ENCODE measurements around the gene UQCRC2.
A peak's percentile ranks its signal among the peaks of the same experiment; 100 is the strongest.

The UQCRC2 gene

DNA sequence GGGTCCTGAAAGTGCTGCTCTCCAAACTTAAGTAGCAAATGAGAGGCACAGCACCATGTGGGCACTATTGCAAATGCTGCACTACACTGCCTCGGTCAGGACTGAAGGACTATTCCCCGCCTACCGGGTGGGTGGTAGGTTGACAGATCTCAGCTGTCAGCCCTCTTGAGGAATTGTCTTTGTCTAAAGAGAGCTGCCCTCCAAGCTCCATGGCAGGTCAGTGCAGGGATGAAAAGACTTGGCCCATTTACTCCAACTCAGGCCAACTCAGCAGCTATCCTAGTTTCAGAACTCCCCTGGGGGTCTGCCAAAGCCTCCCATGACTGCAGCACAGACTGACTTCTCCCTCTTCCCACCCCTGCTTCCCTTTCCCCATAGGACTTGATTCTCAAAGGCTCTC, 51.2 kb downstream of the UQCRC2 start:
- no peak for DNase-seq (ENCODE audit: low read depth)
- TF ChIP-seq, protein P1, sequence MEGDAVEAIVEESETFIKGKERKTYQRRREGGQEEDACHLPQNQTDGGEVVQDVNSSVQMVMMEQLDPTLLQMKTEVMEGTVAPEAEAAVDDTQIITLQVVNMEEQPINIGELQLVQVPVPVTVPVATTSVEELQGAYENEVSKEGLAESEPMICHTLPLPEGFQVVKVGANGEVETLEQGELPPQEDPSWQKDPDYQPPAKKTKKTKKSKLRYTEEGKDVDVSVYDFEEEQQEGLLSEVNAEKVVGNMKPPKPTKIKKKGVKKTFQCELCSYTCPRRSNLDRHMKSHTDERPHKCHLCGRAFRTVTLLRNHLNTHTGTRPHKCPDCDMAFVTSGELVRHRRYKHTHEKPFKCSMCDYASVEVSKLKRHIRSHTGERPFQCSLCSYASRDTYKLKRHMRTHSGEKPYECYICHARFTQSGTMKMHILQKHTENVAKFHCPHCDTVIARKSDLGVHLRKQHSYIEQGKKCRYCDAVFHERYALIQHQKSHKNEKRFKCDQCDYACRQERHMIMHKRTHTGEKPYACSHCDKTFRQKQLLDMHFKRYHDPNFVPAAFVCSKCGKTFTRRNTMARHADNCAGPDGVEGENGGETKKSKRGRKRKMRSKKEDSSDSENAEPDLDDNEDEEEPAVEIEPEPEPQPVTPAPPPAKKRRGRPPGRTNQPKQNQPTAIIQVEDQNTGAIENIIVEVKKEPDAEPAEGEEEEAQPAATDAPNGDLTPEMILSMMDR (IDR thresholded peaks at IDR 0.05; ENCODE audit: low read length, missing control alignments): no peak
- no peak overlapping the region for H3K4me3 ChIP-seq (replicated peaks; ENCODE audit: low read depth, low read length)

DNA sequence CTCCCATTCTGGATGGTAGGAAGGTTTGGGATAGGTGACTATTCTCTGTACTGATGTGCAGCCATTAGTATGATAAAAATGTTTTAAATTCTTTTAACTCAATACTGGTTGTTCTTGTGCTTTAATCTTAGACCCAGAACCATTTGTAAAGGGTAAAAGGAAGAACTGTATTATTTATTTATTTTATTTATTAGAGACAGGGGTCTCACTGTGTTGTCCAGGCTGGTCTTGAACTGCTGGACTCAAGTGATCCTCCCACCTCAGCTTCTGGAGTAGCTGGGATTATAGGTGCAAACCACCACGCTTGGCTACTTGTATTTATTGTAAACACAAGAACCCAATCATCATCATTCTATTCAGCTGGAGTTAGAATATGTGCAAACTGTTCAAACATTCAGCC, 52.6 kb downstream of the UQCRC2 start:
- no peak overlapping the region for H3K4me3 ChIP-seq (replicated peaks; ENCODE audit: low read depth, low read length)
- no peak for DNase-seq (ENCODE audit: low read depth)
- TF ChIP-seq, protein P1 (IDR thresholded peaks at IDR 0.05; ENCODE audit: low read length, missing control alignments): no peak

DNA sequence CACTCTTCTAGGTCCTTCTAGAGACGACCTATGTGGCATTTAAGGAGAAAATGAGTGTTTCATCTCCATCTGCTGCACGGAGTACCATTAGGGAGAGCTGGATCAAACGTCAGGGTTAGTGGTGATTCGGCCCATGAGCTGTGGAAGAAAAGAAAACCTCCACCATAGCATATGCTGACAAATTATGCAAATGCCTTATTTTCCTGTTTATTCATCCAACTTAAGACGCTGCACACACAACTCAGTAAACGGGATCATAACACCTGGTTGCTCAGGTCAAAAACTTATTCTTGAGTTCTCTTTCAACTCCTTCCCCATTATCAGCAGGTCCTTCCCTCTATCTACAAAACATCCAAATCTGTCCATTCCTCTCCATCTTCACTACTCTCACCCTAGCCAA, 53.5 kb downstream of the UQCRC2 start:
- DNase-seq (ENCODE audit: low read depth): no peak

DNA sequence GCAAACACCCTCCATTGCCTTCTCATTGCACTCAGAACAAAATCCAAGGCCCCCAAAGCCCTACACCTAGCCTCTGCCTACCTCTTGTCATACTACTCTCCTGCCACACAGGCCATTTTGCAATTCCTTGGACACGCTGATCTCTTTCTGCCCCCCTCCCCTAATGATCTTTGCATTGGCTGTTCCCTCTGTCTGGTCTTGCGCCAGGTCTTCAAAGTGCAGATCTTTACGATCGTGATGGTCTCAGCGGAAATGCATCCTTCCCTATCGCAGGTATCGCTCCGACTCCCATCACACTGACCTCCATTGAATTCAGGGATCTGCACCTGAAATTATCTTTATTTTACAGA, 54.0 kb downstream of the UQCRC2 start:
- TF ChIP-seq, protein P1 (IDR thresholded peaks at IDR 0.05; ENCODE audit: low read length, missing control alignments): no peak
- H3K4me3 ChIP-seq (replicated peaks; ENCODE audit: low read depth, low read length): peak overlapping the region; percentile 77
- DNase-seq (ENCODE audit: low read depth): no peak

More for the DNA sequence above, 53.5 kb downstream of the UQCRC2 start:
- TF ChIP-seq, protein P1 (IDR thresholded peaks at IDR 0.05; ENCODE audit: low read length, missing control alignments): no peak
- H3K4me3 ChIP-seq (replicated peaks; ENCODE audit: low read depth, low read length): no peak overlapping the region

DNA sequence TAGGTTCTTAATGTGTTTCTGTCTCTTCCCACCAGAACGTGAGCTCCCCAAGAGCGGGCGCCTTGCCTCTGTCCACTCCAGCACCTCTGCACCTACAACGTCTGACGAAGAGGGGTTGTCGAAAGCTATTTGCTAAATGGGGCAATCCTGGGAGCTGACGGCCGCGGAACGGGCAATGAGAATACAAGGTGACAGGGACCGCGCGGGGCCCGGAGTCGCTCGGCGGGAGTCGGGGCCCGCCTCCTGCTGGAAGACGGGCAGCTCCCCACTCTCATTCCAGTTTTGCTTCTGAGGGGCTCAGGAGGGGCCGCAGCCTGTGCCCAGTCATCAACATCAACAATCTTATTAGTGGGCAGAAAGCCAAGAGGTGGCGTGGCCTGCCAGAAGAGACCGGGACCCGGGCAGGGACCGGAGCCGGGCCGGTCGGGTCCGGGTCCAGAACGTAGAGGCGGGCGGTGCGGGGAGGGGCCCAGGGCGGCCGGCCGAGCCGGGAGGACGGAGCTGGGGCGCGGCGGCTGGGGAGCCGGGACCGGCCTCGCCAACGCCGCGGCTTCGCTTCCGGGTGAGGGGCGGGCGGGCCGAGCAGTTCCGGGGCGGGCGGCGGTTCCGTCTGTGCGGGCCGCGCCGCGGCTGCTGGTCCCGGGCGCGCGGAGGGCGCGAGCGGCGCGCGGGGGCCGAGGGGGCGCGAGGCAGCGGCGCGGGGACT, 54.5 kb downstream of the UQCRC2 start, which contains the start of gene MOSMO:
Gene MOSMO (plus strand): TSS at position 603 of the 706 bp plus-strand sequence. CDS start 191 bp downstream, outside the sequence.
- peak; percentile 65 for DNase-seq (ENCODE audit: low read depth)
- H3K4me3 ChIP-seq (replicated peaks; ENCODE audit: low read depth, low read length): peak within 1 kb of the TSS; percentile 85
- TF ChIP-seq, protein P1 (IDR thresholded peaks at IDR 0.05; ENCODE audit: low read length, missing control alignments): no peak

DNA sequence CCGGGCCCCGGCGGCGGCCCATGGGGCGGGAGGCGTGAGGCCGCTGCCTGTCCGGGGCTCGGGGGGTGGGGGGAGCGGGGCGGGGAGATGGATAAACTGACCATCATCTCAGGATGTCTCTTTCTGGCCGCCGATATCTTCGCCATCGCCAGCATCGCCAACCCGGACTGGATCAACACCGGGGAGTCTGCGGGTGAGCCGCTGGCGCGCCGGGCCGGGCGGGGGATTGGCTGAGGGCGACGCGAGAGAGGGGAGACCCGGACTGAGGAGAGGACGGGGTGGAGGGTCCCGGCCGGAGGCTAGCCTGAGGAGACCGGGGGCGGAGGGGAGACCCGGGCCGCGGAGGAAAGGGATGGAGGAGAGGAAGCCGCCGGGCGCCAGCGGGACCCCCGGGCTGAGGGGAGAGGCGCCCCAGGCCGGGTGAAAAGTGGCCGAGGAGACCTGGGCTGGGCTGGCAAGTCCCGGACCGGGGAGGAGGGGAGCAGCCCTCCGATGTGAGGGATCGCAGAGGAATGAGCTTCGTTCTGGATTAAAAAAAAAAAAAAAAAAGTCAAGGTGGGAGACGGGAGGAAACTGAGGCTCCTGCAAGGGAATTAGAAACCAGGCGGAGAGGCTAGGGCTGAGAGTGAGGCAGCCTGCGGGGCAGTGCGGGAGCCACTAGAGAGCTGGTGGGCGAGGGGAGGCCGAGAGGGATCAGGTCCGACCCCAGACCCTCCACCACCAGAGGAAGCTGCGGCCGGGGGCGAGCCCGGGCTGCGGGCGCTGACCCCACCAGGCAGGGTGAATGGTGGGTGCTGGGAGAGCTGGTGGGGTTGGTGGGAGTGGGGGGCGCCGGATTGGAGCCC, 55.3 kb downstream of the UQCRC2 start:
- TF ChIP-seq, protein P1 (IDR thresholded peaks at IDR 0.05; ENCODE audit: low read length, missing control alignments): no peak
- DNase-seq (ENCODE audit: low read depth): no peak
- H3K4me3 ChIP-seq (replicated peaks; ENCODE audit: low read depth, low read length): peak overlapping the region; percentile 85
